ENCODE results near the gene EHMT1.
A peak's percentile ranks its signal among the peaks of the same experiment; 100 is the strongest.

EHMT1 gene

DNA sequence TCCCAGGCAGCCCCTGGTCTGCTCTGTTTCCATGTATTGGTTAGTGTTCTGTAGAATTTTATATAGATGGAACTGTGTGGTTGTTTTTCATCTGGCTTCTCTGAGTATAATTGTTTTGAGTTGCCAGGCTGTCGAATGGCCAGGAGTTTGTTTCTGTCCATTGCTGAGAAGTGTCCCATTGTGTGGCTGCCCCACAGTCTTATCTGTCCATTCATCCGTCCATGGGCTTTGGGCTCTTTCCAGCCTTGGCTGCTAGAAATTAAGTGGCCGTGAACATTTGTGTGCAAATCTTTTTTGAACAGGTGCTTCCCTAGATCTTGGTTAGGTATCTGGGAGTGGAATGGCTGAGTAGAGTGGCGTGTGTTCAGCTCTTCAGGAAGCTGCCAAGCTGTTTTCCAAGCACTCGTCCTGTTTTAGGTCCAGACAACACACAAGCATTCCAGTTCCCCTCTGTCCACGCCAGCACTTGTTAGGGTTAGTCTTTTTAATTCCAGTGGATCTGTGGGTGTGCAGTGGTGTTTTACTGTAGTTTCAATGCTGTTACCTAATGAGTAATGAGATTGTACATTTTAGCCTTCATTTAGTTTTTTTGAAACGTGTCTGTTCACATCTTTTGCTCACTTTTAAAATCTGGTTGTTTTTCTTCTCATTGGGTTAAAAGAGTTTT lies 136.6 kb downstream of the EHMT1 start:
- FAIRE-seq (no peak), DNase-seq (ENCODE audit: insufficient read length, low spot score) (no peak)

- DNase-seq (ENCODE audit: insufficient read length, low spot score) (no peak), FAIRE-seq (no peak)
Measured at GRCh38 chr9:137756045-137756744, 137.4 kb downstream of the EHMT1 start.

GRCh38 chr9:137757139-137757538 lies 138.3 kb downstream of the EHMT1 start:
- FAIRE-seq, result no peak

DNA sequence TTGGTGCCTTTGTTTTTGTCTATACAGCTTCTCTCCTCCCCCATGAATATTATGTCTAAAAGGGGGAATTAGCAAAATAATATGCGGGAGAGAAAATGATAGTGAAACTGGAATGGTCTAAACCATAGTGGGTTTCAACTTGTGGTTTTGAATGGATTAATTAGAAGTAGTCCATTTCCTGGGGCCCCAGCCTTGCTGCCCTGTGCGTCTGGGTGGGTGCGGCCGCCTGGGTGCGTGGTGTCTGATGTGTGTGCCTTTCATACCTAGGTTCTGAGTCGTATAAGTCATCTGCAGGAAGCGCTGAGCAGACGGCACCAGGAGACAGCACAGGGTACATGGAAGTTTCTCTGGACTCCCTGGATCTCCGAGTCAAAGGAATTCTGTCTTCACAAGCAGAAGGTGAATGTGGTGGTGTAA lies 138.8 kb downstream of the EHMT1 start:
- FAIRE-seq (peak; percentile 81), DNase-seq (ENCODE audit: insufficient read length, low spot score) (peak; percentile 56)

More at GRCh38 chr9:137757139-137757538, 138.3 kb downstream of the EHMT1 start:
- no peak for DNase-seq (ENCODE audit: insufficient read length, low spot score)

DNA sequence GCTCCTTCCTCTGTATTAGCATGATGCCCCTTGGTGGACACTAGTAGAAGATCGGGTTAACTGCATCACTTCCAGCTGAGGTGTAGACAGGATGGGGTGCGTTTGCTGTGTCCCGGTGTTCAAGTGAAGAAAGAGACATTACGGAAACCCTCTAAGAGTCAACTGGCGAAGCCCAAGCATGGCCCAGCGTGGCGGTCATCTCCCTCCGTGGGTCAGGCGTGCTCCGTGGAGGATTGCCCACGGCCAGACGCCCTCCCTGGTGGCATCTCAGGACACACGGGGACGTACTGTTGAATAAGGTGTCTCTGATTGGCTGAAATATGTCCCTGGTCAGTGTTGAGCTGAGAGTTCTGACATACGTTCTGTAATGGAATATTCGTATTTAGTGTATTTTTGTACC lies 139.3 kb downstream of the EHMT1 start:
- FAIRE-seq, result no peak
- DNase-seq (ENCODE audit: insufficient read length, low spot score), result no peak

DNA sequence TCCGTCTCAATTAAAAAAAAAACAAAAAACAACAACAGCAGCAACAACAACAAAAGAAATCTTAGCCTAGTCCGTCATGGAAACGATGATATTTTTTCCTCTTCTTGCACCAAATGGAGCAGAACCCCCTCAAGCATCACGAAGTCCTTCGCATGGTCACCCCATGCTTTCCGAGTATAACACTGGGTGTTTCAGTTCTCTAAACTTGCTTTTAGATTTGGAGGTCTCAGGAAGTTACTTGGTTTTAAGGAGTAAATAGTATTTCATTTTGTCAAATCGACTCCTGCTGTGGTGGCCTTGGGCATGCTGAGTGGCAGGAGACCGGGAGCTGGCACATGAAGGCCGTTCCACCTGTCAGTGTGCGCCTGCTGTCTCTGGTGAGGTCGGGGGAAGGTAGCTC lies 140.3 kb downstream of the EHMT1 start:
- FAIRE-seq (peak; percentile 61), DNase-seq (ENCODE audit: insufficient read length, low spot score) (no peak)

DNA sequence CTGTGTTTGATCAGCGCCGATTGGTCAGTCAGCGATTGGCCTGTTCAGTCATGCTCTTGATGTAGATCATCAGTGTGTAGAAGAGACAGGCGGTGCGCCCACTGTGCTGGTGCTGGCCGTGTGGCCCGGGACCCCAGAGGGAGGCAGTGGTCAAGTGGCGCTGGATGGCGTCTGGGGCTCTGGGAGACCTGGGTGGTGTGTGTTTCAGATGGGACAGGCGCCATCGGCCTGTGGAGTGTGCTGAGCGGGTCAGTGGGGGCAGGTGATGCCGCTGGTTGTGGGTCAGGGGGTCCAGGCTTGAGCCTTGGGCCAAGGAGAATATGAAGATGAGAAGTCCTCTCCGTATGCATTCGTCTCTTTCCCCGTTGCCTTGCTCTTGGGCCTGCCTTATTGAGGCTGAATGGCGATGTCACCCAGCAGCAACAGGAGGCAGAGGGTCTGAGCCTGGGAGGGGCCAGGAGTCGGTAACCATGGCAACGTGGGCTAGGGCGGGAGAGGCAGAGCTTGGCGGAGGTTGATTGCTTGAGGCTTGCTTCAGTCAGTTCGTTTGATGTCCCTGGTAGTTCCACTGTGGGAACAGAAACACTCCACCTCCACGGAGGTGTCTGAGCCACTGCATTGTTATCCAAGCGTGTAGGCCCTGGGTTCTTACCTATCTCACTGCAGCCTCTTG lies 141.0 kb downstream of the EHMT1 start:
- DNase-seq (ENCODE audit: insufficient read length, low spot score) (no peak), FAIRE-seq (peak; percentile 8)

DNA sequence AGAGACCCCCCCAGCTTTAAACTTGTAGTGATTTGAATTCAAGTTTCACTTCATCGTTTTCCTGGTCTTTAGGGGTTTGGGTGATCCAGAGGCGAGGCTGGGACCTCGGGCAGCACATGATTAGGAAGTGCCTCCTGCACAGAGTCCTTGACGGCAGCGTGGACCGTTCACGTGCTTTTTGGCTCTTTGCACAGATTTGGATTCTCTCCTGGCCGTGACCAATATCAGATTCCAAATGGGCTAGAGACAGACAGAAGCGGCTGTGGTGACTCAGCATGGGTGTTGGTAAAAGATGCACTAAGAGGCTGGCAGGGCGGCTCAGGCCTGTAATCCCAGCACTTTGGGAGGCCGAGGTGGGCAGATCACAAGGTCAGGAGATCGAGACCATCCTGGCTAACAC lies 141.6 kb downstream of the EHMT1 start:
- no peak for FAIRE-seq

GRCh38 chr9:137761032-137761431 lies 142.2 kb downstream of the EHMT1 start:
- no peak for DNase-seq (ENCODE audit: insufficient read length, low spot score)
- peak; percentile 90 for FAIRE-seq

More for the DNA sequence above, 141.6 kb downstream of the EHMT1 start:
- DNase-seq (ENCODE audit: insufficient read length, low spot score), result no peak

DNA sequence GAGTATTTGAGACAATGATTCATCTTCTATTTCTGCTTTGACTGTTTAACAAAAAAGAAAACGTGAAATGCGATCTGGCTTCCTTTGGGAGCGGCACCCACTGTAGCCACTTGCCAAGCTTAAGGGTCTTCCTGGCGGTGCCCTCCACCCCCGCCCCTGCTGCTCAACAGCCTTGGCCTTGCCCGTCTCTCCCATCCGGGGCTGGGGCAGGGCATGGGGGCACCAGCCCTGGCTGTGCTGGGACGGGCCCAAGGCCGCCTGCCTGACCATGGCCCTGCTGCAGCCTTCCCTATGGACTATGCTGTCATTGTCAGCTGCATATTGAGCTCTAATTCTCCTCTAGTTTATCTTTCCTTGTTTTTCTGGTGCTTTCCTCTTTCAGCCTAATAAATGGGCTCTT lies 143.0 kb downstream of the EHMT1 start:
- no peak for FAIRE-seq
- no peak for DNase-seq (ENCODE audit: insufficient read length, low spot score)

- FAIRE-seq (peak; percentile 86), DNase-seq (ENCODE audit: insufficient read length, low spot score) (peak; percentile 73)
Measured at GRCh38 chr9:137762414-137763061, 143.7 kb downstream of the EHMT1 start.

DNA sequence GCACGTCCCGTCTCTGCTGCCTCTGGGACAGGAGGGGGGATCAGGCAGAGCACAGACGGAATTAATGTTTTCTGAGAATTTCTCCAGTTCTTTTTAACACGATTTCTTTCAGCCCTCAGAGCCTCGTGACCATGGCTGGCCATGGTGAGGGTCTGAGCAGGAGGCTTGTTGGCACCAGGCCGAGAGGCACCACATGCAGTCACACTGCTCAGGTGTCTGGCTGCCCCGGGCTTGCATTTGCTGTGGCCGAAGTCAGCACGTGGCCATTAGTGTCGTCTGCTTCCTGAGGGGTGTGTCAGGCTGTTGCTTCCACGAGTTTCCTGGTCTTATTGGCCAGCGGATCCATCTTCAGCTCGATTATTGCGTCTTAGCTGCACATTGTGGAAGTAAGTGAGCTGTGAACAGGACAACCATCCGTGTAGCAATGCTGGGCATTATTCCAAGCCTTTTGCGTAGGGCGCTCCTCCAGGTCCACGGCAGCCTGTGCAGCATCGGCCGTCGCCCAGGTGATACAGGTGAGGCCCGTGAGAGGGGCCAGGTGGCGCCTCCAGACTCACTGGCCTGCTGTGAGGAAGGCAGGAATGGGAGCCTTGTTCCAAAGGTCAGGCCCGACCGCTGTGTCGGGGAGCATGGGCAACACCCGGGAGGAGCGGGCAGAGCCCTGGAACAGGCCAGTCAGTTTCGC lies 144.6 kb downstream of the EHMT1 start:
- FAIRE-seq (no peak), DNase-seq (ENCODE audit: insufficient read length, low spot score) (no peak)

DNA sequence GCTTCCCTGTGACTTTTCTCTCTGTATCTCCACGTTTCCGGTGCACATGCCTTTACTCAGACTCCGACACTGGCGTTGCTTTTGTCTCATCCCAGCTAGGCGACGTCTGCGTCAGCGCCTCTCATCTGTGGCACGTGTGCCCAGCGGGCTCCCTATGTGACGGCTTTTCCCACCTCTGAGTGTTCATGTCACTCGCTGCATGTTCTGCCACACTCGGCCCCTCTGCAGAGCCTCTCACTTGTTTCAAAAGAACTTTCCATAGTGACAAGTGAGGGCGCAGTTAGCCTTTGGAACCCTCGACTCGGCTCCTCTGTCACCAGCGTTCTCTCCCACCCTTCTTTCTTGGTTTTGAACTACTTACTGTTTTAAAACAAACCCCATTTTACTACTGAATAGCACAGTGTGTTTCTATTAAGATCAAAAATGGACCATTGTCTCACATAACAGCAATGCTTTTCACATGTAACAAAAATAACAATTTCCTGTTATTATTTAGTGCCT lies 145.4 kb downstream of the EHMT1 start:
- FAIRE-seq (no peak), DNase-seq (ENCODE audit: insufficient read length, low spot score) (no peak)

DNA sequence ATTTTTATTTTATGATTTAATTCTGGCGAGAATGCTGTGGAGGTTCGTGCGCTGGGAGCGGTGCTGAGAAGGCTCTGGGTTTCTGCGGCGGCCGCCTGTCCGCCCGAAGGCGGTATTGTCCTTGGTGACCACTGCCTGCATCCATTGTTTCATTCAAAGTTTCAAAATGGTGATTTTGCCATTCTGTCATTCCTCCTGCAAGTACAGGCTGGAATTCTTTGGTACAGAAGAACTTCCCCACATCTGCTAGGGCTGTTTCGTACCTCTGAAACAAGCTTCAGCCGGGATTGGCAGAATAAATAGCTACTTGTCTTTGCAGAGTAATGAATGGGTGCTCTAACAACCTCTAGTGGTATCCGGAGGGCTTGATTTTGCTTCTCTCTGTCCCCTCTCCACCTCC lies 146.2 kb downstream of the EHMT1 start:
- DNase-seq (ENCODE audit: insufficient read length, low spot score), result no peak
- no peak for FAIRE-seq

DNA sequence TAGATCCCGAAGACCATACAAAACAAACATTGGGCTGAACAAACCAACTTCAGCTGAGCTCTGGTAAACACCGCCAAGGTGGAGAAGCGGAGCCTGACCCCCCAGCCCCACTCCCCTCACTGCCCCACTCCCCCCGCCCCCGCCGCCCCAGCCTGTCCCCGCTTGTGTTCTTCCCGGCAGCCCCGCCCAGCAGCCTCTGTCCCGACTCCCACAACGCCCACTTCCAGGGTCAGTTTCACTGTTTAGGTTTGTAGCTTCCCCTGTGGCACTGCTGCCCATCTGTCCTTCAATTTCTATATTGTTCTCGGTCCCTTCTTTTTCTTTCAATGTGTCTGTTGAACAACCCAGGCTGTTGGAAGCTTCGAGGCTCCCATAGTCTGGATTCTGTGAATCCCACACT lies 146.7 kb downstream of the EHMT1 start:
- FAIRE-seq, result no peak

GRCh38 chr9:137771580-137771979 lies 152.8 kb downstream of the EHMT1 start:
- no peak for DNase-seq (ENCODE audit: insufficient read length, low spot score)
- FAIRE-seq, result no peak

More for the DNA sequence above, 146.7 kb downstream of the EHMT1 start:
- no peak for DNase-seq (ENCODE audit: insufficient read length, low spot score)

DNA sequence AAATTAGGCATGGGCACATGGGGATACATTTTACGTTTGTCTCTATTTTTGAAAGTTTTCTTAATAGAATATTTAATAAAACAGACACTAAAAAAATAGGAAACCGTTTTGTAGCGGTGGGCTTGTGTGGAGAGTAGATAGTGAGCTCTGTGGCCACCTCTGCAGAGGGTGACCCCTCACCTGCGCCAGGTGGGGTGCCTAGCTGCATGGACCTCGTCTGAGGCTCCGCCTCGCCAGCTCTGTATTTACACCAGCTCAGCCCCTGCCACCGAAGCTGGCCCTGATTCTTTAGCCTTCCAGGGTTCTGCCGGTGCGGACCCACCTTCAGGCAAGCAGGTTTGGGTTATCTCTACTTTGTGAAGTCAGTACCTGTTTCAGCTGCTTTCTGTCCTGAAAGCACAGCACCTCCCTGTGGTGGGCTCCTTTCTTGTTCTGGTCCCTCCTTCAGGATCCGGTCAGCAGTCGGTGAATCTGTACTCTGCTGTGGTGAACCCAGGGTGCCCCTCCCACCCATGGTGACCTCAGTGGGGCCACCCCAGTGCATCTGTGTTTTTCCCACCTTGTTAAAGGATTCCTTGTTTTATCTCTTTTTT lies 153.6 kb downstream of the EHMT1 start:
- DNase-seq (ENCODE audit: insufficient read length, low spot score) (no peak), FAIRE-seq (no peak)

GRCh38 chr9:137774775-137775386 lies 156.1 kb downstream of the EHMT1 start:
- DNase-seq (ENCODE audit: insufficient read length, low spot score) (no peak), FAIRE-seq (no peak)

- no peak for DNase-seq (ENCODE audit: insufficient read length, low spot score)
- FAIRE-seq, result no peak
Measured at GRCh38 chr9:137776306-137776995, 157.6 kb downstream of the EHMT1 start.
